HG03175 (cell line): Measurements from ENCODE around the gene MAML2.

ENCODE experiments used
- ATAC-seq: cut with Tn5 transposase; IDR thresholded peaks from one replicate; pipeline ENCODE4 v1.9.1; 2021; ENCODE audit warnings: mild to moderate bottlenecking, moderate library complexity; ENCODE audit not compliant: unreplicated experiment

The MAML2 gene

DNA sequence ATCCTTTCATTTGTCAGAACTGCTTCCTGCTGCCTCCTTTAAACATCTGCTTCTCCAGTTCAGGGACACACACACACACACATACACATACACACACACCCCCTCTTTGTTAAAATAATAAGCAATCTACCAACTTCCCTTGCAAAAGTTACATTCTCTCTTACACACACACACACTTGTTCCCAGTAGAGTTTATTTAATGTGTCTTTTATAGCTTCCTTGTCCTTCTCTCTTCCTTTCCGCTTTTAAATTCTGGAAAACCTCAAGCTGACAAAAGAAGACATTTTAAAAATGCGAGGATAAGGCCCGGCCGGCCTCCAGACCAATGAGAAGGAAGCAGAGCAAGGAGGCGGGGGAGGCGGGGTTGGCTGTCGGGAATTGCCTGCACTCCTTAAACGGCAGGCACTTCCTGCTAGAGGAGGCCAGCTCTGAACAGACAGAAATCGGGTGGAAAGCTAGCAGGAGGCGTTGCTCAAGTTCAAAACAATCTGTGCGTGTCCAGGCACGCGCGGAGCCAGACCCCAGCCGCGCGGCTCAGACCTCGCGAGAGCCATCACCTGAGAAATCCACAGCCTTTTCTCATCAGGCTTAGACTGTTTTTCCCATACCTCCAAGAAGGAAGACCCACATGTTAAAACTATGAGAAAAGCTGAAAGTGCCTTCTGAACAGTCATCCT, 99.9 kb downstream of the MAML2 start:
- ATAC-seq, result peak; percentile 87

DNA sequence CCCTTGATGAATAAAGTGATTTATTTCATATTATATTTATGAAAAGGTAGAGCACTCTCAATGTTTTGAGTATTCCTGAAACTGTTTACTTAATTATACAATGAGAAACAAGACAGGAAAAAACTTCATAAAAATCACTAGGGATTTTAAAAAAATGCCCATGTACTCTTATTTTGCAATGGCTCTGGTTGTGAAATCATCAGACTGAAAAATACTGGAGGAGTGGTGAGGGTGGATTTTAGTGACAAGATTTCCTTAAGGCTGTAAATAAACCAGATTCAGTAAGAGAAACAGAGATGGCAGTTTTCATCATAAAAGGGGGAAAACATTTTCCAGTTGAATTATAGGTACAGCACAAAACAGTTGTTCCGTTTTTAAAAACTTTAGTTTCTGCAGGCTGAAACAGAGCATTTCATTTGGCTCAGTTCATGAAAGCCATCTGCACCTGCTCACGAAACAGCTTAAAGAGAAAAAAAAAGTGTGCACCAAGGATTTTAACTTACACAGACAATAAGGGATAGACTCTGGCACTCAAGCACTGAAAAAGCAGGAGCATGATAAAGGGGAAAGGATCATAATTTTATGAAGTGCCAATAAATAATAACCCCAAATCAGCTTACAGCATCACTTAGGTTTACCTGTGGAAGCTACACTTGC, 100.7 kb downstream of the MAML2 start:
- no peak for ATAC-seq

DNA sequence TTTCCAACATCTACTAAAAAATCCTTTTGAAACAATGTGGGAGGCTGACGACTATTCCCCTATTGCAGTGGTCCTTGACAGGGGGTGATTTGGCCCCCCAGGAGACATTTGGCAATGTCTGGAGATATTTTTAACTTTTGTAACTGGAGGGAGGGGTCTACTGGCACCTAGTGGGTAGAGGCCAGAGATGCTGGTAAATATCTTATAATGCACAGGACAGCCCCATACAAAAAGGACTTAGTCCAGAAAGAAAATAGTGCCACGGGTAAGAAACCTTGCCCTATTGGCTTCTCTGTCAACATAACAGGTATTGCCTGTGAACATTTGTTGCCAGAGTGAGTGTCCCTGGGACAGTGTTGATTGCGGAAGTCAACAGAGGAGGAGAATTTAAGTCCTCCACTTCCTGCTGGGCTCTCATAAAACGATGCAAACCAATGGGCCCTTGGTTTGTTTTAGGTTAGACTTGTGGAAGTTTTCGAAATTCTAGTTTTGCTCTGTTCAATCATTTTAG, 101.6 kb downstream of the MAML2 start:
- no peak for ATAC-seq

DNA sequence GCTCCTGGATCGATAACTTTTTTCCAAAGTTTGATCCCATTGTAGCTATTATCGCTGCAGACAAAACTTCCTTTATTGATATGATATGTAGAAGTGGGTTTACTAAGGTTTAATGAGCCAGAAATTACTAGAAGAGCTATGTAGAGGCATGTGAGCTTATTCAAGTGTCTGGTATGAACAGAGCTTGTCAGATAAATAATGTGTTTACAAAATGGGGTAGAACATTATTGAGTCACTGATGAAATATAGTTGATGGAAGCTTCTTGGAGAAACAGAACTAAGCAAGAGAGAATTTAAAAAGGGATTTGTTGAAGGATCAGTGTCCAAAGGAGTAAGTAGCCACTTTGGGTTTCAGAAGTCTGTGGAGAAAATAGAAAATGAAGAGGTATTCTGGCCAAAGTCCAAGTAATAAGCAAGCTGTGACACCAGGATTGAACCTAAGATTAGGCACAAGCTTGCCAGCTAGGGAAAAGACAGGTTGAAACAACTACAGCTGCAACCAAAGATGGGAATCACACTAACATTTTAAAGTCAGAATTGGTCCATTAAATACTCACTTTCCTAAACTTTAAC, 104.3 kb downstream of the MAML2 start:
- ATAC-seq, result no peak

DNA sequence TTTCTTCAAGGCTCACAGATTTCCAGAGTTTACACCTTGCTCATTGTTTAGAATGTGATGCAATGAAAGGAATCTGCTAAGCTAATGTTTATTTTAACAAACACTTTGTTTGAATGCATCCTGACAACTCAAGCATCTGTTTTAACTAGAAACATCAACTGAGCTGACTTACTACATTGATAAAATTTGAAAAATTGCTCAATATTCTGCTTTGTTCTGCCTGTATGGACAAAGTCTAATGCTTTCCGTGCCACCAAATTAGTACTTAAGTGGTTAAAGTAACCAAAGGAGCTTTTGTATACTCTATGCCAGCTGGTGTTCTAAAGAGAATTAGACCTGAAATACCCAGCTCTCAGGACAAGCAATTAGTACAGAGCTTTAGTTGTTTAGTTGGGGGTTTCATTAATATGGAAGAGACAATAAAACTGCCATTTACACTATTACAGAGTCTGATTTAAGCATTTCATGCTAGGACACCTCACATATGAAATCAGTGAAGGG, 105.2 kb downstream of the MAML2 start:
- no peak for ATAC-seq

DNA sequence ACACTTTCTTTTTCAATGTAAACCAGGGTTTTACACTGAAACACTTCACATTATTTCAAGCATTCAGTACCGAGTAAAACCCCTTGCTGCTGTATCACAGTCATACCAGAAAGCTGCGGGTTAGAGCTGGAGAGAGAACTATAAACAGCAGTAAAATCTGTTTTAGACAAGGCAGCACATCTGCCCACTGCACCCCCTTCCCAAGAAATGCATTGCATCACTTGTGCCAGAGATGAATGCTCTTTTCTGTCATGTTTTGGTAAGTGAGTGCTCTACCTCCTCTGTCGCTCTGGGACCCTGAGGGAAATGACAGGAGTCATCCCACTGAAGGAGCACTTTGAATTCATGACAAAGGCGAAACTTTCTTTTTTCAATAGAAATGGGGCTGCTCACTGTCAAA, 107.2 kb downstream of the MAML2 start:
- ATAC-seq, result peak; percentile 89

DNA sequence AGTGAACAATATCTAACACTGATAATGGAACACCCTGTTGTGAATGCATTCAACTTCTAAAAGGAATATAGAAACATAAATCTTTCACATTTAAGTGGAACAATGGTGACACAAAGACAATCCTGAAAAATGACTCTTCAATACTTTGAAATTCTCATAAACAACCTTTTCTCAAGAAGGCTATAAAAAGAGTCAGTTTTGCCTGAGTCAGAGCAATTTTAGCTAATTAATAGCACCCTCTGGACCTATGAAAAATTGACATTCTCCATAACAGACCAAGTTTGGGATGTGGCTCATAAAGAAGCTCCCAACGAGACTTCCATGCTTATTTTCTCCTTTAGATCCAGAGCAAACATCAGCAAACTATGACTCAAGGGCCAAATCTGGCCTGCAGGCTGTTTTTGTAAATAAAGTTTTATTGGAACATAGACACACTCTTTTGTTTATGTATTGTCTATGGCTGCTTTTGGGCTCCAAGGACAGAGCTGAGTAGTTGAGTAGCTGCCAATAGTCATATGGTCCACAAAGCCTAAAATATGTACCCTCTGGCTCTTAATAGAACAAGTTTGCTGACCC, 108.0 kb downstream of the MAML2 start:
- no peak for ATAC-seq

DNA sequence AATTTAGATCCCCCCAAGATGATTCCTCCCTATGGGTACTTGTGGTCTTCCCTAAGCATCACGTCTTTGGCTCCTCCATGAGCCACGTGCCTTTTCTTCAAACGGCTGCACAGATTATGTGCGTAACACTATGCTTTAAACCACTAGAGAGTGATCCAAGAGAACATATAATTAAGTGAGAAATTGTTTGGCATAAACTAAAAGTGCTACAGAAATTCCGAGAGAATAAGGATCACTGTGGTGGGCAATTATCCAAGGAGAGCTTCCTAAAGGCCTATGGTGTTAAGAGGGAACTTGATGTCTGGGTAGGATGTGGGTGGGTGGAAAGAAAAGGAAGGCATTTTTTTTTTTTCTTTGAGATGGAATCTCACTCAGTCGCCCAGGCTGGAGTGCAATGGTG, 110.9 kb downstream of the MAML2 start:
- ATAC-seq, result no peak

DNA sequence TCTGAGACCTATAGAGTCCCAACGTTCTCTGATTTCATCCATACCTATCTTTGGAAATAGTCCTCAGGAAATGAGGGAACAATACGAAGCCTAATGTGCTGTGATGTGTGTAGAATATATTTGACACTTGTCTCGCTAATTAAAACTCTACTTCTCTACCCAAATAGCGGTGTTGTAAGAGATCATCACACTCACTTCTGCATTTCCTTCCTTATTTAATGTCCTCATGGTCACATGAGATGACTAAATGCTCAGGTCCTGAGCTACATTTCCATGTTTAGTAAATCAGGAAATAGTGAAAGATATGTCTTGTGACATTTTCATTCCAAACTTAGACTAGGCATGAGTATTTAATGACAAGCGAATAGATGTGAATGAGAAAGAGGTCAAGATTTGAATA, 112.3 kb downstream of the MAML2 start:
- no peak for ATAC-seq

DNA sequence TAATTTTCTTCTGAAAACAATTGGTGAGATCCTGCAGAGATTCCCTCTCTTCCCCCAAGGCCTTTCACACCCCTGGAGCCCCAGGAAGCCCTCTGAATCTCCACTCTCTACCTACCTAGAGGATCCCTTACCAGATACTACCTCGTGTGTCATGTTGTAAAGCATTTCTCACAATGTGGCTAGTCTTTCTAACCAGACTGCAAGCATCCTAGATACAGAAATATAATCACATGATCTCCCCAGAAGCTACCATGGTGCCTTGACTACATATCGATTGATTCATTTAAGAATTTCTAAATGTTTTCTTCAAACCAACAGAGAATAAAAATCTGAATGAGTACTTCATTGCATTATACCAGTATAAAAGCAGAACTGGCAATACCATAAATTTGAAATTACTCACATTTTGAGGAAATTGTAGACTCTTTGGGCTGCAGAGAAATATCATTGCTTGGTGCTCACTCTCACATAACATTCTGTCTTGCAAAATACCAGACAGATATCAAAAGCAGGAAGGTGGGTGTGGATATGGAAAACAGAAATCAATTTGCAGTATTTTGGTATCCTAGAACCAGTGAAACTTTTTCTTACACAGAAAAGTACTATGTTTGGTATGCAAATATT, 113.5 kb downstream of the MAML2 start:
- no peak for ATAC-seq

DNA sequence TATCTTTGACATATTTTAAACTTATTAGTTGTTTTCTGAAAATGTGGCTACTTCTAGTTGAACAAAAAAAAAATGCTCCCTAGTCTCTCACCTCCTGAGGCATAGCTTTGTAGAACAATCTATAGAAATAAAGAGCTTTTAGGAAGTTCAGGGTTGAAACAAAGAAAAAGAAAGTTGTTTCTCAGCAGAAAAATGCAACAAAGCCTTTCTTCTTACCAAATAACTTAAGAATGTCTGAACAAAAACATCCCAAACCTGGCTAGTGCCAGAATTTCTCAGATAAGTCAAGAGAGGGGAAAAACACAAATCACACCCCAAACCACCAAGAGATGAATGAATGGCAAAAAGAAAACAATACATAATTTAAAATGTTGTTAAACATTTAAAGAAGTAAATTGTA, 114.1 kb downstream of the MAML2 start:
- ATAC-seq, result no peak

DNA sequence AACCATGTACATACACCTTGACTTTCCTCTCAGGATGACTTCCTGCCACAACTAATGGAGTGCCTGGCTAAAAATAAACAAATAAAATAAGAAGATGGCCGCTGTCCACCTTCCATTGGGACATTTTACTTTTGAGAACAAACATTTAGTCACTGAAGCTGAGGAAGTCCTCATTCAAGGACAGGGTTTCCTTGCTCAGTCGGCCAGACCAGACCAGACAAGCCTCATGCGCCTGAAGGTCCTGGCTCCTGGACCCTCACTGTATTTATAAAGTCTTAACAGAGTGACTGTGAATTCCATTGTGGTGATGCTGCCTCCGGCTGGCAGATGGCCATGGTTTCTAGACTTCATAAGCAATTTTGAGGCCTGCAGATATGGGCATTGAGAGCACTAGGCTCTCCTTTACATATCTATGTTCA, 114.5 kb downstream of the MAML2 start:
- no peak for ATAC-seq

DNA sequence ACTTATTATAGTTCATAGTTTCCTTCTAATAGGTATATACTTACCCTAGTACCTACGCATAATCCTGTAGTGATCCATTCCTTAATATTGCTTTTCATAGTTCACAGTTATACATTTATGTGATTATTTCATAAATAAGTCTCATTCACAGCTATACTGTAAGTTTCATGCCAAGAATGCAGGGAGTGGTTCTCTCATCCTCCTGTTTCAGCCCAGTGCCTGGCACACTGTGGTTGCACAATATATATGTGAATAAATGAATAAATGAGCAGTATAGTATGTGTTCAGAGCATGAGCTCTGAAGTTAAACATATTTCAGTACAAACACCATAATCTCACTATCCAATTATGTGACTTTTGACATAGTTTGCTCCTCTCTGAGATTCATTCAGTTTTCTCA, 115.8 kb downstream of the MAML2 start:
- no peak for ATAC-seq

DNA sequence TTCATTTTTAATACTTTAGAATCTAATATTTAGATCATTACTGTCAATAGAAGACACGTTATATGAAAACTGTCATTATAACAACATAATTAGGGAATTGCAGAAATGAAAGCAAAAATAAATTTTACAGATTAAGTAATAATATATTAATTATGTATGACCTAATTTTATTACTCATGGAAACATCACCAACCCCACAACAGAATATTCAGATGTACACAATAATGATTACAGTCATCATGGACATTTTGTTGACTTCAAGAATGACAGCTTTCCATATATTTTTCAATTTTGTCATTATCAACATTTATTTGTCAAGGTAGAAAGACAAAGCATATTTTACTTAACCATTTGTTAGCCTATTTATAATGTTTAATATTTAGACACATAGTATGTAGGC, 119.9 kb downstream of the MAML2 start:
- no peak for ATAC-seq

DNA sequence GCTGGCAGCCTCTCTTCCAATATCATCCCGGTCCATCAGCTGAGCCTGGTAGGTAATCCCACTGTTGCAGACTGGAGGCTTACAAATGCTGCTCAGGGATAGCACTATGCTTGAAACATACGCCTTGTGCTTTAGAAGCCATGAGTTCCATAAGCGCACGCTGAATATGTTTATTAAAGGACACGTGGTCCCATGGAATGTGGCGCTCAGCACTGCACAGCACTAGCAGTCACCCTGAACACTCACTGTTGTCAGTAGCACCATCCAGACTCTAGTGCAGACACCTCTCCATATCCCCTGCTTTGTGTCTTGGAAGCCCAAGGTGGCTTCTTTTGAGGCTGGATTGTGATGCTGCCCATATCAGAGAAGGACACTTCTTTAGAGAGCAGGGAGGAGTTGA, 120.9 kb downstream of the MAML2 start:
- ATAC-seq, result no peak

DNA sequence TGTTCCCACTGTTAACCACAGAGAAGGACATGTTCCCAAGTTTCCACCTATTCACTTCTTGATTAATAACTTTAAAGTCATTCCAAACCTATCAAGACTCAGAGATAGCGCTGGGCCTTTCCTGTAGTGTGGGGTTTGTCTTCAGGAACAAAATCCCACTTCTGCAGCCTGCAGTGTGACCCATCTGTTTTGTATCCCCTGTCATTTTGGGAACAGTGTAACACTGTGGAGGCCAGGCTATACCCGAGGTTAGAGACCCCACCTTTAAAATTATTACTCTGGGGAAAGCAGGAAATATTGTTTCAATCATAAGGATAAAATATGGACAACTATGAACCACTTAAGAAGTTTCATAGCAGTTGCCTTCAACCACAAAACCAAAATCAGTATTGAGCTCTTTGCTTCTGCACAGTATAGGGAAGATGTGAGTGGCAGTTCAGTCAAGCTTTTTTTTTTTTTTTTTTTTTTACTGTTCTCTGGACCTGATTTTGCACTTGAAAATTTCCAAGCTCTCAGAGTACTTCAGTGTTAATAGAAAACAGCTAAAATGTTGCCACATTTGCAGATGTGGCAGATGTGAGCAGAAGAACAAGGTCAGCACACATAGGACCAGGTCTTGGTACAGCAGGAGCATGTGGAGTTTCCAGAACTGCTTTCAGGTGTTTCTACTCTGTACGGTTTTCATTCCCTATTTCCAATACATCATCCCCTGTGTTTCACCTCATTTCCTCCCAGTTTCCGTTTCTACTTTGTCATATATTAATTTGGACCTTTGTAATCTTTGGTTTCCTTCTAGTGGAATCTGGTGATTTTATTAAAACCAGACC, 121.5 kb downstream of the MAML2 start:
- ATAC-seq, result no peak

DNA sequence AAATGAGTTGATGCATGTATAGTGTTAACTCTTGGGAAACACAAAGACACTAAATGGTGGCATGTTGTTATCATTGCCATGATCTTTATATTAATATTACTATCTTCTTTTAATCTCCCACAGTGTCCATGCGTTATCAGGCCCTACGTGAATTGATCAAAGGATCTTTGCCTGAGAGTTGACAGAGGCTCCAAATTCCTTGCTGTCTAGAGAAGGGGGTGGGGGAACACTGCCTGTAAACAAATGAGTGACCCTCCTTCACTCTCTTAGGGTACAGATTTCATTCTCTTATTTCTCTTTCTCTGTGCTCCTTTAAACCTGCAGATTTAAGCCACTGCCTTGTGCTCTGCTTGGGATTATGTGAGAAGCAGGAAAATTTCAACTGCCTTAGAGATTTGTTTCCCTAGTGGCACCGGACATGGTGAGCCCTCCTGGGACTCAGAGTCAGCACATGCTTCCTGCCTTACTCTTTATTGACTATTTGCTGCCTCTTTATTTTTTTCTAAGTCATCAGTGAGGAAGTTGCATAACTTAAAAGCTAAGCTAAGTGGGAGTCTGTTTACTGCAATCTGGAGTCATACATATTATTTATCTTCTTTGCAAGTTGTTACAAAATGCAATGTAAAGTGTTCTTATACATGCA, 122.9 kb downstream of the MAML2 start:
- ATAC-seq, result no peak

DNA sequence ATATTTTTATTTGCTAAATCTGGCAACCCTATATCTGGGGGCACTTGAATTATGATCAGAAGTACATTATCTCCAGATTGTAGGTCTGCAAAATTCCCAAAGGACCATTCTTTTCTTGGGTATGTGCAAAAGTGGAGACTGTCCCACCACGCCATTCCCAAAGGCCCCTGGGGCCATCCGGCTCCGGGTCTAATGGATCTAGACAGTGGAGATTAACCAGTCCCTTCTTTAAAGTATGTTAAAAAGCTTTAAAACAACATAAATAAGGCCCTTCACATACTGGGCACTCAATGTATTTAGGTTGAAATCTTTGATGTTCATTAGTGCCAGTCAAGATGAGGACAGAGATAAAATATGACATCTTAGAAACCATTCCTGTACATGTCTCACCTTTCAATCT, 124.1 kb downstream of the MAML2 start:
- ATAC-seq, result no peak

DNA sequence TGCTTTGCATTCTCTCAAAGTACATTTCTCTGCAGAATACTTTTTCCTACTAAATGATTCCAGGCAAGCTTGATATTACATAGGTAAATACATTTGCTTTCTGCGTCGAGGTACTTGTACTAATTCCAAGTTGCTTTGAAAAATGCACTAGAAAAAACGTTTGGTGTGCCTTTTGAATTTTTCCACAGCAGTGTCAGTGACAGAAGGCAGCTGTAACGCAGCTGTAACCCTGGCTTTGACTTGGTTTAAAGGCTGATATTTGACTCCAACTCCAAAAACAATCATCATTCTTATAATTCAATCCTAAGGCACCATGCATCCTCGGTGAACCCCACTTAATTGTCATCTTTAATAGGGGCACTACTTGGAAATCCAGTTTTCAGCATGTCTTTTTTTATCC, 125.0 kb downstream of the MAML2 start:
- no peak for ATAC-seq

DNA sequence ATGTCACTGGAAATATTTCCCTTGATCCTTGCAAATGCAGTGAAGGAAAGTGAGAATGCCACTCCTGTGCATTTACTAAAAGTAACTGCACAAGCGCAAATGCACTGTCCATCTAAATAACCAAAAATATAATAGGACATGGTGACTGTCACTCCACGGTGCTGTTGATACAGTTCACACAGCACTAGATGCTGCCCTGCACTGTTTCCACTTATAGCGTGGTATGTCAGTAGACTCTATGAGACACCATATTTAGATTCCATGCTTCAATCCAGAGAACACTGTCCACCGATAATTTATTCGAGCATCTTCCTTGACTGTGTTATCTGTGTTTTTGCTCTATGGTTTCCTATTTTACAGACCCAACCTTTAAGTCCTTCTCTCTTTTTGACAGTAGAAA, 125.8 kb downstream of the MAML2 start:
- ATAC-seq, result no peak
